Measurements from ENCODE around the gene TIMM21.

GRCh38 chr18:74132201-74132600 lies 16.1 kb upstream of the TIMM21 start:
- TF ChIP-seq POLR2AphosphoS5 (IDR thresholded peaks at IDR 0.05): no peak
- TF ChIP-seq CTCF (IDR thresholded peaks at IDR 0.05): no peak
- no peak for TF ChIP-seq POLR2A (IDR thresholded peaks at IDR 0.05)
